Measurements from ENCODE around the gene PCYT2. TPM values are rescaled to one million over a fixed set of nuclear protein-coding genes. Genes with fewer than 3 reads are reported as not detected.
A peak's percentile ranks its signal among the peaks of the same experiment; 100 is the strongest.

PCYT2 gene
- total RNA-seq, 4 donors from 2014 or later: 18.4 to 45.8 (median 34.4) TPM

DNA sequence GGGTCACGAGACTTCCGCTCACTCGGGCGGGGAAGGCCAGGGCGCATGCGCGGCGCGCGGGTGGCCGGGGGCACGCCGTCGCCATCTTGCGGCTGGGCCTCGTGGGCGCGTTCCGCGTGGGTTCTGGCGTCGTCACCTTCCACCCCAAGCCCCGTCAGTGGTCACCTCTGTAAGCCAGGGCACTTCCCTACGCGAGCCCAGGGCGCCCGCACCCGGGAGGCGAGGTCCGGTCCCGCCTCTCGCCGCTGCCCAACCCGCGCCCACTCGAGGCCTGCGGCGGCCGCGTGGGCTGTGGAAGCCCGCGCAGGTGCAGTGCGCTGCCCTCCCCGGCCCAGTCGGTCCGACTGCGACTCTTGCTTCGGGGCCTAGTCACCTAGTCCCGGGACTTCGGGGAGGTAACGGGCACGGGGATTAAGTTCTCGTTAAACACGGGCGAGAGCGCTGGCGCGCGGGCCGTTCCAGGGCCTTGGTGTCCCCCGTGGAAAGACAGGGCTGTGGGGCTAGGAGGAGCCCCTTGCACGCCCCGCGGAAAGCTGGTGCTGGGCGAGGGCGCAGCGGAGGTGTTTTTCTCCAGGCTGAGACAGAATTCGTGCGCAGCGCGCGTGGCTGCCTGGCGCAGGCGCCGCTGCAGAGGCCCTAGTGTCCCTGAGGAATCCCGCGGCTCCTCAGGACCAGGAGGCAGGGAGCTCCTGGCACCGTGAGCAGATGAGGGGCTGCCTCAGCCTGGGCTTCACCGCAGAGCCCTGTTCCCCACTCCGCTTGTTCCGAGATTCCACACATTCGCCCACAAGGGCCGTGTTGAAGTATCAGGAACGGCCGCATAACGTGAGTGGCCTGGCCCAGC is 39.6 kb downstream of the PCYT2 start:
- Histone ChIP-seq H3K9me3 (no peaks in the 10 kb centered on the region), H3K27ac (peak overlapping the region; percentile 82 to 99 (median 98)), H3K36me3 (peaks cover 0 to 27% of the 10 kb centered on the region in 2 donors), H3K4me1 (peaks cover 0 to 57% (median 35%) of the 10 kb centered on the region in 3 donors), H3K27me3 (no peaks in the 10 kb centered on the region), H3K4me3 (peak overlapping the region; percentile 54 to 80)
- no peak for TF ChIP-seq POLR2AphosphoS5 (IDR thresholded peaks at IDR 0.05)
- TF ChIP-seq EP300 (IDR thresholded peaks at IDR 0.05): no peak
- TF ChIP-seq POLR2A (IDR thresholded peaks at IDR 0.05): peak; percentile 93 to 95
- TF ChIP-seq, protein P1, sequence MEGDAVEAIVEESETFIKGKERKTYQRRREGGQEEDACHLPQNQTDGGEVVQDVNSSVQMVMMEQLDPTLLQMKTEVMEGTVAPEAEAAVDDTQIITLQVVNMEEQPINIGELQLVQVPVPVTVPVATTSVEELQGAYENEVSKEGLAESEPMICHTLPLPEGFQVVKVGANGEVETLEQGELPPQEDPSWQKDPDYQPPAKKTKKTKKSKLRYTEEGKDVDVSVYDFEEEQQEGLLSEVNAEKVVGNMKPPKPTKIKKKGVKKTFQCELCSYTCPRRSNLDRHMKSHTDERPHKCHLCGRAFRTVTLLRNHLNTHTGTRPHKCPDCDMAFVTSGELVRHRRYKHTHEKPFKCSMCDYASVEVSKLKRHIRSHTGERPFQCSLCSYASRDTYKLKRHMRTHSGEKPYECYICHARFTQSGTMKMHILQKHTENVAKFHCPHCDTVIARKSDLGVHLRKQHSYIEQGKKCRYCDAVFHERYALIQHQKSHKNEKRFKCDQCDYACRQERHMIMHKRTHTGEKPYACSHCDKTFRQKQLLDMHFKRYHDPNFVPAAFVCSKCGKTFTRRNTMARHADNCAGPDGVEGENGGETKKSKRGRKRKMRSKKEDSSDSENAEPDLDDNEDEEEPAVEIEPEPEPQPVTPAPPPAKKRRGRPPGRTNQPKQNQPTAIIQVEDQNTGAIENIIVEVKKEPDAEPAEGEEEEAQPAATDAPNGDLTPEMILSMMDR (IDR thresholded peaks at IDR 0.05): peak in 3 of 4 experiments; percentile 48 to 66 (median 55)
- 0% methylated on average over 7 of the region's 86 CpGs; no CpG with 5 or more reads in 1 of the 2 donors for WGBS, 2 donors (ENCODE audit: low coverage in 1 of 2)
- ATAC-seq: peak; percentile 23

DNA sequence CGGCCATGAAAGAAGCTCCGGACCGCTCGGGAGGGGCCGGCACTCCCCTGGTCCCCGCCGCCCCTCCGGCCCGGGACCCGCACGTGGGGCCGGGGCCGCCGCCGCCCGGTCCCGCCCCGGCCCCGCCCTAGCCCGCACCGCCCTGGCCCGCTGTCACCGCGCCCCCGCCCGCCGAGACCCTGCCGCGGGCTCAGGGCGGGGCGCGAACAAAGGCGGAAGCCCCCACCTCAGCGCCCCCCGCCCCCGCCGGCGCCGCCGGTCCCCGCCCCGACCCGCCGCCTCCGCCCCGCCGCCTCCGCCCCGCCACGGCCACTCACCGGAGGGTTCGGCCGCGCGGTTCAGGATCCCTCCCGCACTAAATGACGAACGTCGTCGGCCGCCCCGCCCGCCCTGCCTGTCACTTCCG is 40.2 kb downstream of the PCYT2 start, which contains the start of gene ARHGDIA:
Gene ARHGDIA, minus strand, starts transcription at position 357 of the 406 bp plus-strand sequence. CDS start 1,407 bp downstream, outside the sequence.
- H3K4me1 ChIP-seq: peaks cover 0 to 63% (median 35%) of the 10 kb centered on the region in 3 donors
- H3K27ac ChIP-seq: peak within 1 kb of the TSS; percentile 84 to 99 (median 98)
- no peaks in the 10 kb centered on the region for H3K9me3 ChIP-seq
- no peaks in the 10 kb centered on the region for H3K27me3 ChIP-seq
- H3K36me3 ChIP-seq: peaks cover 0 to 29% of the 10 kb centered on the region in 2 donors
- WGBS, 2 donors (ENCODE audit: low coverage in 1 of 2): no CpG with 5 or more reads among the region's 64 CpGs
- H3K4me3 ChIP-seq: peak within 1 kb of the TSS; percentile 54 to 80
- ATAC-seq: peak; percentile 81
- TF ChIP-seq POLR2AphosphoS5 (IDR thresholded peaks at IDR 0.05) (peak; percentile 98), POLR2A (IDR thresholded peaks at IDR 0.05) (no peak)

DNA sequence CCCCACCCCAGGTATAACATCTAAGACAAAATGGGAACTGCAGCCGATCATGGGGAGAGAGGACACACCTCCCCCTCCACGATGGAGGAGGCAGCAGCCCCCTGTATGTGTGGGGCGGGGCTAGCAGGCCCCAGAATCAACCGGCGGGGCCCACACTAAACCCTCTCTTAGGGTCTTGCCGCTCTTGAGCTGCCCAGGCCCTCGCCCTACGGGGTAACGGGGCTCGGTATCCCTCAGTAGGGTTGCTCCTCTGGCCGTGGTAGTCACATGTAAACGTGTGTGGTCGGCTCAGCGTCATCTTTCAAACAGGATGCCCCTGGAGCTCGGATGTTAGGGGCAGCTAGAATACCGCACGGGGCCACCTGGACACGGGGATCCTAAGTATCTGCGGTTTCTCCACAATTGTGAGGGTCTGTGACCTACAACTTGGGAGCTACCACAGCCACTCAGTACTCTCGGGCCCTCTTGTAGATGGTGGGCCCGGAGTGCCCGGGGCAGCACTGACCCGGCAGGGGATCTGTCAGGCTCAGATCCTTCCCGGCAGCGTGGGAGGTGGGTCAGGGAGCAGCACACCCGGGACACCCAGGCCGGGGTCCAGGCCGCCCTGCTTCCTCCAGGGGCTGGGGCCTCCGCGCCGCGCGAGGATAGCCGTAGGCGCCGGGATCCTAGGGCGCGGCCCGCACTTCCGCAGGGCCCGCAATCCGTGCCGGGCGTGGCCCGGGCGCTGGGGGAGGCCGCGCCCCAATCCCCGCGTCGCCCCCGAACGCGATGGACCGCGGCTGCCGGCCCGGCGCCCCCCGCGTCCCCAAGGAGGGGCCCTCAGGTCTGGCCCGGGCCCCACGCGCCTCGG is 40.8 kb downstream of the PCYT2 start:
- H3K27ac ChIP-seq: peak overlapping the region; percentile 84 to 99 (median 98)
- peak overlapping the region; percentile 54 to 80 for H3K4me3 ChIP-seq
- no peaks in the 10 kb centered on the region for H3K9me3 ChIP-seq
- H3K36me3 ChIP-seq: peaks cover 0 to 35% of the 10 kb centered on the region in 2 donors
- H3K4me1 ChIP-seq: peaks cover 0 to 68% (median 35%) of the 10 kb centered on the region in 3 donors
- TF ChIP-seq POLR2A (IDR thresholded peaks at IDR 0.05) (peak in 1 of 2 donors; percentile 36), EP300 (IDR thresholded peaks at IDR 0.05) (no peak), POLR2AphosphoS5 (IDR thresholded peaks at IDR 0.05) (peak; percentile 4)
- TF ChIP-seq, protein P1 (IDR thresholded peaks at IDR 0.05): no peak
- no peaks in the 10 kb centered on the region for H3K27me3 ChIP-seq
- peak; percentile 36 for ATAC-seq
- no CpG with 5 or more reads among the region's 65 CpGs for WGBS, 2 donors (ENCODE audit: low coverage in 1 of 2)

DNA sequence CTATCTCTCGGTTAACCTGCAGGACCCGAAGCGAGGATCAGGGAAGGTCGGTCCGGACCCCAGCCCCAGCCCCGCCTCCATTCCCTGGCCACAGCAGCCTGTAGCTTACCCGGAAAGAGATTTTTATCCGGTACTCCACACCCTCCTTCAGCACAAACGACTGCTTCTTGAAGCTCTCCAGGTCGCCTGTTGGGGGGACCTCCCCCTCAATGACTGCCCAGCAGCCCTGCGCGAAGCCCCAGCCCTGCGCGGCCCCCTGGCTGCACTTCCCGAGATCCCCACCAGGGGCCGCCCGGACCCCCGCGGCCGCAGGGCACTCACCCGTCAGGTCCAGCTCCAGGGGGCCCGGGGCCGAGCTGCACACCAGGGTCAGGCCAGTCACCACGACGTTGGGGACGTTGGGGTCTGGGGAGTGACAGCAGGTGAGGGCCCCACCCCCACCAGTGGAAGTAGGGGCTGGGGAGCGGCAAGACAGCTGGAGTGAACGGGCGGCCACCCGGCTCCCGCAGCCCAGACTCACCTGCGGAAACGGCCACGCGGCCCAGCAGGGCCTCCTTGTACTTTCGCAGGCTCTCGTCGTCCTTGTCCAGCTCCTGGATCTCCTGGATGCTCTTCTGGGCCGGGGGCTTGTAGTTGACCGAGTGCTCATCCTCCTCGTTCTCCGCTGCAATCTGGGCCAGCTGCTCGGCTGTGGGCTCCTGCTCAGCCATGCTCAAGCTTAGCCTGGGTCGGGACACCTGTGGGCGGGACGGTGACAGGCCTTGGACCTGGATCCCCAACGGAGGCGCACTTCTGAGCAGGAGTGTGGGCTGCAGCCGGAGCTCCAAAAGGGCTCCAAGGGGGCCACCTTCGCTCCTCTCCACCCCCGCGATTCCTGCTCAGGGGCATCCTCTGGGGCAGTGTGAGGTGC is 41.7 kb downstream of the PCYT2 start:
- peak overlapping the region; percentile 54 to 80 for H3K4me3 ChIP-seq
- peaks cover 0 to 42% of the 10 kb centered on the region in 2 donors for H3K36me3 ChIP-seq
- no CpG with 5 or more reads among the region's 52 CpGs for WGBS, 2 donors (ENCODE audit: low coverage in 1 of 2)
- H3K9me3 ChIP-seq: no peaks in the 10 kb centered on the region
- H3K4me1 ChIP-seq: peaks cover 0 to 68% (median 35%) of the 10 kb centered on the region in 3 donors
- ATAC-seq: peak; percentile 8
- H3K27ac ChIP-seq: peak overlapping the region; percentile 84 to 99 (median 98)
- no peak for TF ChIP-seq EP300 (IDR thresholded peaks at IDR 0.05)
- TF ChIP-seq, protein P1 (IDR thresholded peaks at IDR 0.05): peak in 3 of 4 experiments; percentile 87 to 95 (median 87)
- peak; percentile 23 for TF ChIP-seq POLR2AphosphoS5 (IDR thresholded peaks at IDR 0.05)
- no peak for TF ChIP-seq POLR2A (IDR thresholded peaks at IDR 0.05)
- no peaks in the 10 kb centered on the region for H3K27me3 ChIP-seq
